ENCODE measurements around the gene MRPL52.
"Not testable (repeated sequence)": the region's sequence is repeated elsewhere in the genome, so short reads cannot be mapped to it uniquely, and the experiment has no call there.

Gene MRPL52

GRCh38 chr14:22837750-22838538, 8.3 kb downstream of the MRPL52 start:
- DNase-seq (ENCODE audit: low read depth in 2 of 2, low spot score in 1 of 2): no peak

DNA sequence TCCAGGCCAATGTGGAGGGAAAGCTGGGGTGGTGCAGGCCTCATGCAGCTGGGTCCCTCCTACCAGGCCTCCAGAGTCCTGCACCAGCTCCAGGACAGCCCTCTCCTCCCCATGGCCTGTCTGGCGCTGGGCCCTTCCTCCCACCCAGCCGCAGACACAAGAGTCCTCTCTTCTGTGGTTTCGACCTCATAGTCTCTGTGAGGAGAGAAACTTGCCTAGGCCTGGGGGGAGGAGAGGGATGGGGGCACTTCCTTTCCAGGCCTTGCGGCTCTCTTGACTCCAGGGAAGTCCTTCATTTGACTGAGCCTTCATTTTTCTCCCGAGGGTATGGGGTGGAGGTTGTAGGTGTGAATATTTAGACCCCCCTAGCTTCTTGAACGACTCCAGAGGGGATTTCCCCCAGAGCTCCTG, 8.9 kb downstream of the MRPL52 start:
- no peak for DNase-seq (ENCODE audit: low read depth in 2 of 2, low spot score in 1 of 2)

GRCh38 chr14:22839159-22839779, 9.6 kb downstream of the MRPL52 start:
- DNase-seq (ENCODE audit: low read depth in 2 of 2, low spot score in 1 of 2): no peak

- DNase-seq (ENCODE audit: low read depth in 2 of 2, low spot score in 1 of 2): no peak
Measured at GRCh38 chr14:22841311-22841710, 11.6 kb downstream of the MRPL52 start.

DNA sequence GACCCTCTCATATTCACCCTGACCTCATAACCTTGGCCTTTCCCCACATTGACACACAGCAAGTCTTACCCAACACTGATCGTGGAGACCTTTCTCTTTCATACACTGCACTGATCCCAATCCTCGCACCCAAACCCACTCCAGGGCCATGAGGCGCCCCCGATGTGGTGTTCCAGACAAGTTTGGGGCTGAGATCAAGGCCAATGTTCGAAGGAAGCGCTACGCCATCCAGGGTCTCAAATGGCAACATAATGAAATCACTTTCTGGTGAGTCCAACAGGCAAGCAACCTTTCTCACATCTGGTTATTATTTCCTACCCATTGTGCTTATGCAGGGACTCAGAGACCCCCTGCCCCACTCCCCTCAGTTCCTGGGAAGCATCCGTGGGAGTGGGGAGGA, 12.1 kb downstream of the MRPL52 start:
- DNase-seq (ENCODE audit: low read depth in 2 of 2, low spot score in 1 of 2): no peak

DNA sequence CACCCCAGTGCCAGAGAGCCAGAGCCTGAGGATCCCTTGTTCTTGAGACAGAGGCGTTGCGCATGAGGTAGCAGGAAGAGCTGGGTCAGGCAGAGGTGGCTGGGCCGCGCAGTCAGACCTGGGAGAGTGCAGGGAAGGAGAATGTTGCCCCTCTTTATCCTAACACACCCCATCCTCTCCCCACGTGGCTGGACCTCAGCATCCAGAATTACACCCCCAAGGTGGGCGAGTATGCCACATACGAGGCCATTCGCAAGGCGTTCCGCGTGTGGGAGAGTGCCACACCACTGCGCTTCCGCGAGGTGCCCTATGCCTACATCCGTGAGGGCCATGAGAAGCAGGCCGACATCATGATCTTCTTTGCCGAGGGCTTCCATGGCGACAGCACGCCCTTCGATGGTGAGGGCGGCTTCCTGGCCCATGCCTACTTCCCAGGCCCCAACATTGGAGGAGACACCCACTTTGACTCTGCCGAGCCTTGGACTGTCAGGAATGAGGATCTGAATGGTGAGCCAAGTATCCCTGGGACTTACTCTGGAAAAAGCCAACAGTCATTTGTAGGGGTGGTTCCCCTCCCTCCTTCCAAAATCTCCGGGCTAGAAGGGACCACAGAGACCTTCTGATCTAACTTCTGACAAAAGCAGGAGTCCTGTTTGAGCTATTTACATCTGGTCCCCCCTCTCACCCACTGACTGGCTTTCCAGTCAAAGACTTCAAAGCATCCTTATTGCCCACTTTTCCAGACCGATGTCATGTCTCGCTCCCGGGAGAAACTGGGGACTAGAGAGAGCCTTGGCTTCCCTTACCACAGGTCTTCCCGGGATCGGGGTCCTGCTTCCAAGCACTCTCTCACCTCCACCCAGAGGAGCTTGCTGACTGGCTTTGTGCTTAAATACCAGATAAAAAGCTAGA, 12.8 kb downstream of the MRPL52 start:
- no peak for DNase-seq (ENCODE audit: low read depth in 2 of 2, low spot score in 1 of 2)

GRCh38 chr14:22843123-22843925, 13.6 kb downstream of the MRPL52 start:
- no peak for DNase-seq (ENCODE audit: low read depth in 2 of 2, low spot score in 1 of 2)

GRCh38 chr14:22844221-22845102, 14.8 kb downstream of the MRPL52 start:
- DNase-seq (ENCODE audit: low read depth in 2 of 2, low spot score in 1 of 2): no peak

GRCh38 chr14:22845103-22845394, 15.4 kb downstream of the MRPL52 start:
- no peak for DNase-seq (ENCODE audit: low read depth in 2 of 2, low spot score in 1 of 2)

GRCh38 chr14:22845821-22846625, 16.3 kb downstream of the MRPL52 start:
- no peak for DNase-seq (ENCODE audit: low read depth in 2 of 2, low spot score in 1 of 2)

GRCh38 chr14:22846811-22847307, 17.2 kb downstream of the MRPL52 start:
- DNase-seq (ENCODE audit: low read depth in 2 of 2, low spot score in 1 of 2): no peak

GRCh38 chr14:22847661-22848341, 18.1 kb downstream of the MRPL52 start:
- no peak for DNase-seq (ENCODE audit: low read depth in 2 of 2, low spot score in 1 of 2)

- DNase-seq (ENCODE audit: low read depth in 2 of 2, low spot score in 1 of 2): no peak
Measured at GRCh38 chr14:22848351-22849164, 18.9 kb downstream of the MRPL52 start.

GRCh38 chr14:22849212-22849819, 19.6 kb downstream of the MRPL52 start:
- no peak for DNase-seq (ENCODE audit: low read depth in 2 of 2, low spot score in 1 of 2)

- no peak for DNase-seq (ENCODE audit: low read depth in 2 of 2, low spot score in 1 of 2)
Measured at GRCh38 chr14:22850944-22851764, 21.5 kb downstream of the MRPL52 start.

GRCh38 chr14:22852178-22852577, 22.5 kb downstream of the MRPL52 start:
- DNase-seq (ENCODE audit: low read depth in 2 of 2, low spot score in 1 of 2): not testable (repeated sequence)

GRCh38 chr14:22852599-22852939, 22.9 kb downstream of the MRPL52 start:
- DNase-seq (ENCODE audit: low read depth in 2 of 2, low spot score in 1 of 2): no peak

Measured in stimulated activated CD8-positive, alpha-beta memory T cell treated with anti-CD3 and anti-CD28 coated beads, Interleukin-4, amount 100 ng/mL, for 1 hour (primary cell).